SK-N-SH (cell line): ENCODE results near the gene POLR3H. TPM values are rescaled to one million over a fixed set of nuclear protein-coding genes. Genes with fewer than 3 reads are reported as not detected.
A peak's percentile ranks its signal among the peaks of the same experiment; 100 is the strongest.

Experiments
- CTCF ChIA-PET: fragments of 300-600, 350-600 bp; formaldehyde crosslinking; extraction: SDS; loops from one replicate; lab custom pipeline; 2021; lab: Yijun Ruan, JAX
- POLR2A ChIA-PET: fragments of 350-600 bp; sonication (Branson Sonifier 250); formaldehyde crosslinking; extraction: SDS; loops from one replicate; lab custom pipeline; 2020; ENCODE audit warnings: antibody characterized with exemption, inconsistent platforms; lab: Yijun Ruan, JAX
- DNase-seq: peaks from one replicate; pipeline ENCODE4 v3.0.0; 2012
- H2AFZ ChIP-seq: fragments of 200-600 bp; sonication (generic); 2 replicates; pipeline ENCODE4 v1.8.1; 2016; ENCODE audit warnings: antibody characterized with exemption, mild to moderate bottlenecking, low read depth
- H3F3A ChIP-seq: fragments of 200-600 bp; sonication (generic); replicated peaks from 2 replicates; pipeline ENCODE3; 2016; ENCODE audit warnings: antibody characterized with exemption, mild to moderate bottlenecking; ENCODE audit not compliant: insufficient read depth
- H3K27ac ChIP-seq, 2 experiments: fragments of 200-500 bp in 1 of 2; fragments of 200-600 bp in 1 of 2; sonication (Bioruptor generic) in 1 of 2; sonication (generic), shearing (Covaris generic) in 1 of 2; 2 replicates each; pipeline versions ENCODE4 v1.5.1 to v1.6.1; 2014 to 2016; ENCODE audit warnings: low read depth in 2 of 2, inconsistent platforms in 1 of 2, low read length in 1 of 2, mild to moderate bottlenecking in 1 of 2, mixed read lengths in 1 of 2
- H3K27me3 ChIP-seq: fragments of 200-600 bp; sonication (generic), shearing (Covaris generic); 2 replicates; pipeline ENCODE4 v1.6.1; 2016; ENCODE audit warnings: mixed run types; ENCODE audit not compliant: insufficient read depth
- H3K36me3 ChIP-seq, 2 experiments: fragments of 200-500 bp in 1 of 2; fragments of 200-600 bp in 1 of 2; sonication (Bioruptor generic) in 1 of 2; sonication (generic) in 1 of 2; replicated peaks in 1 of 2; 2 replicates each; pipeline versions ENCODE3 to v1.5.1; 2014 to 2016; ENCODE audit warnings: low read length in 1 of 2, mild to moderate bottlenecking in 1 of 2; ENCODE audit not compliant: insufficient read depth in 2 of 2, control insufficient read depth in 1 of 2
- H3K4me1 ChIP-seq, 2 experiments: fragments of 200-500 bp in 1 of 2; fragments of 200-600 bp in 1 of 2; sonication (Bioruptor generic) in 1 of 2; sonication (generic), shearing (Covaris generic) in 1 of 2; 2 replicates each; pipeline versions ENCODE4 v1.5.1 to v1.6.1; 2014 to 2016; ENCODE audit warnings: low read depth in 1 of 2, low read length in 1 of 2, mixed run types in 1 of 2; ENCODE audit not compliant: insufficient read depth in 2 of 2, control insufficient read depth in 1 of 2
- H3K4me2 ChIP-seq: fragments of 200-600 bp; sonication (generic), shearing (Covaris generic); 2 replicates; pipeline ENCODE4 v1.6.1; 2017; ENCODE audit warnings: mixed run types
- H3K4me3 ChIP-seq, 2 experiments: fragments of 200-500 bp in 1 of 2; fragments of 200-600 bp in 1 of 2; sonication (Bioruptor generic) in 1 of 2; sonication (generic), shearing (Covaris generic) in 1 of 2; 2 replicates each; pipeline versions ENCODE4 v1.5.1 to v1.8.1; 2014 to 2016; ENCODE audit warnings: low read depth in 2 of 2, inconsistent platforms in 1 of 2, low read length in 1 of 2, mild to moderate bottlenecking in 1 of 2, mixed read lengths in 1 of 2, moderate library complexity in 1 of 2
- H3K79me2 ChIP-seq: fragments of 200-600 bp; sonication (generic); 2 replicates; pipeline ENCODE4 v1.8.1; 2017; ENCODE audit warnings: mild to moderate bottlenecking; ENCODE audit not compliant: insufficient read depth
- H3K9ac ChIP-seq: fragments of 200-600 bp; sonication (generic); 2 replicates; pipeline ENCODE4 v1.6.1; 2017; ENCODE audit warnings: mixed run types
- H3K9me2 ChIP-seq: fragments of 200-600 bp; sonication (generic); 2 replicates; pipeline ENCODE4 v1.6.1; 2017; ENCODE audit warnings: mixed run types
- H3K9me3 ChIP-seq: fragments of 200-600 bp; sonication (generic); 2 replicates; pipeline ENCODE4 v1.6.1; 2017; ENCODE audit warnings: mixed run types, mild to moderate bottlenecking, moderate library complexity
- H4K20me1 ChIP-seq: fragments of 200-600 bp; sonication (generic); 2 replicates; pipeline ENCODE4 v1.6.1; 2017; ENCODE audit warnings: mild to moderate bottlenecking, mixed run types; ENCODE audit not compliant: insufficient read depth
- ELF1 ChIP-seq: IDR thresholded peaks from 2 replicates; pipeline ENCODE4 v1.4.0; 2012
- PBX3 ChIP-seq: IDR thresholded peaks from 2 replicates; pipeline ENCODE4; 2012
- RAD21 ChIP-seq: IDR thresholded peaks from 2 replicates; pipeline ENCODE4 v1.6.1; 2012; ENCODE audit warnings: mild to moderate bottlenecking, low read length
- RCOR1 ChIP-seq: fragments of 150-350 bp; IDR thresholded peaks from 2 replicates; pipeline ENCODE4 v1.6.1; 2017; ENCODE audit warnings: antibody characterized with exemption, low read length
- RFX5 ChIP-seq: IDR thresholded peaks from 2 replicates; pipeline ENCODE4 v1.6.1; 2012; ENCODE audit warnings: mild to moderate bottlenecking, improper control_type of control experiment, low read length
- SIN3A ChIP-seq: IDR thresholded peaks from 2 replicates; pipeline ENCODE4 v1.6.1; 2012; ENCODE audit warnings: low read depth, mild to moderate bottlenecking, low read length, moderate library complexity, borderline replicate concordance
- SMC3 ChIP-seq: IDR thresholded peaks from 2 replicates; pipeline ENCODE4 v1.6.1; 2012; ENCODE audit warnings: low read depth, low read length, improper control_type of control experiment
- ZBTB33 ChIP-seq: IDR thresholded peaks from 2 replicates; pipeline ENCODE4 v1.4.0; 2012; ENCODE audit warnings: low read depth, borderline replicate concordance
- WGBS: methylation state at CpG from one replicate; pipeline ENCODE4 v1.1.6; 2017; ENCODE audit warnings: low lambda C conversion rate; 5-methylcytosine and 5-hydroxymethylcytosine counted together
- polyA plus RNA-seq, 3 experiments: library from polyadenylated mRNA; depleted of rRNA; stranded (reverse); fragments of >200 nt; gene quantifications; 2 replicates each; pipeline ENCODE4 v1.2.3, GENCODE V29; 2012
- TF ChIP-seq, protein P1 (sequence below): IDR thresholded peaks from 2 replicates; pipeline ENCODE4 v1.4.0; 2012; ENCODE audit warnings: low read depth

Gene POLR3H
- polyA plus RNA-seq, 1 of the 3 experiments (the other 2 are of a cell fraction): 22.9 TPM

DNA sequence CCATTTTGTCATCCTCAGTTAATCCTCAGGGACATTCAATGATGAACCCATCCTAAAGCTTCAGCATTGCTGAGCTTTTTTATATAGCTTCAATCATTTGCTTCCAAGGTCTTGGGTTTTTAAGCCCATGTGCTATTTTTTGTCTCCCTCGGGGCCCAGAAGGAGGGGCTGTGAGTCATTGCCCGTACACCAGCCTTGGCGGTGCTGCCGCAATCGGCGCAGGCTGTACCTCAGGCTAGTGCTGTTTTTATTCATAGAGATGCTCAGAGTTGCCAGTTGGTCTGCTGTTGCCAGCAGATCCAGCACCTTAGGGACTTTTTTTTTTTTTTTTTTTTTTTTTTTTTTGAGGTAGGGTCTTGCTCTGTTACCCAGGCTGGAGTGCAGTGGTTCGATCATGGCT, 39.9 kb downstream of the POLR3H start:
- no peak overlapping the region for H3K9ac ChIP-seq
- ChIA-PET CTCF (no interaction called here), POLR2A (no interaction called here)
- H3K27ac ChIP-seq: no peak overlapping the region
- H3F3A ChIP-seq: no peaks in the 10 kb centered on the region
- no peaks in the 10 kb centered on the region for H3K27me3 ChIP-seq
- 63% methylated on average over 5 of the region's 7 CpGs for WGBS
- H3K36me3 ChIP-seq: peaks cover 0 to 4% of the 10 kb centered on the region in 2 experiments
- H3K9me3 ChIP-seq: no peaks in the 10 kb centered on the region
- H3K79me2 ChIP-seq: no peaks in the 10 kb centered on the region
- H3K4me3 ChIP-seq: no peak overlapping the region
- no peaks in the 10 kb centered on the region for H4K20me1 ChIP-seq
- TF ChIP-seq, protein P1, sequence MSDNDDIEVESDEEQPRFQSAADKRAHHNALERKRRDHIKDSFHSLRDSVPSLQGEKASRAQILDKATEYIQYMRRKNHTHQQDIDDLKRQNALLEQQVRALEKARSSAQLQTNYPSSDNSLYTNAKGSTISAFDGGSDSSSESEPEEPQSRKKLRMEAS: no peak
- no peak for TF ChIP-seq ZBTB33
- TF ChIP-seq ELF1: no peak
- TF ChIP-seq SIN3A: no peak
- TF ChIP-seq RFX5: no peak
- TF ChIP-seq PBX3: no peak
- H3K9me2 ChIP-seq: no peaks in the 10 kb centered on the region
- DNase-seq: no peak
- H2AFZ ChIP-seq: no peak overlapping the region
- no peak overlapping the region for H3K4me2 ChIP-seq
- H3K4me1 ChIP-seq: no peaks in the 10 kb centered on the region

DNA sequence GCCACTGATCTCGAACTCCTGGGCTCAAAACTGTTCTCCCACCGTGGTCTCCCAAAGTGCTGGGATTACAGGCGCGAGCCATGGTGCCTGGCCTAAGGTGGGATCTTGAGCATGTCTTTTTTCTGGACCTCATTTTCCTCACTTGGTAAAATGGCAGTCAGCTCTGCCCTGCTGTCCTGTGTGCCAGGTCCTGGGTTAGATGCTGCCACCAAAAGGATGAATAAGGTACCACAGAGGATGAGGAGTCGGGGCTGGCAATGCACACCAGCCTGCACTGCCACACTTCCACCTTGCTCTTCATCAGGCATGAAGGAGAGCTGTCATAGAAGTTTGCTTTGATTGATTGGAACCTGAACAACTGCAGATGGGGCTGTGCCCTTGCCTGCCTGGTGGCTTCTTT, 43.1 kb downstream of the POLR3H start:
- no peaks in the 10 kb centered on the region for H3K9me2 ChIP-seq
- TF ChIP-seq, protein P1: no peak
- TF ChIP-seq SMC3 (0 out of 2 replicates have a peak, but pooled peaks have one; percentile 3), RCOR1 (no peak), RAD21 (peak; percentile 31)
- TF ChIP-seq, all 33 proteins: peak for 2
- WGBS: 84% methylated on average over 5 of the region's 5 CpGs
- no peaks in the 10 kb centered on the region for H3K4me1 ChIP-seq
- no peaks in the 10 kb centered on the region for H3K79me2 ChIP-seq
- no peak overlapping the region for H3K27ac ChIP-seq
- no peaks in the 10 kb centered on the region for H3K9me3 ChIP-seq
- no peak overlapping the region for H3K4me3 ChIP-seq
- no peak overlapping the region for H3K9ac ChIP-seq
- H2AFZ ChIP-seq: no peak overlapping the region
- peak; percentile 33 for DNase-seq
- H3K27me3 ChIP-seq: no peaks in the 10 kb centered on the region
- H3K36me3 ChIP-seq: no peaks in the 10 kb centered on the region
- H4K20me1 ChIP-seq: no peaks in the 10 kb centered on the region
- no peaks in the 10 kb centered on the region for H3F3A ChIP-seq
- no peak overlapping the region for H3K4me2 ChIP-seq
- CTCF ChIA-PET: interaction anchor here (1.1 to 2.2 kb wide), 3 partner anchors 13 to 33 kb away, joined by 3 to 7 read pairs (median 4); partner anchors contain the start of genes ACO2 and PHF5A
- POLR2A ChIA-PET: no interaction called here
